GM19193 (cell line): ENCODE data around the gene RTN1.

ENCODE experiments used
- POLR2A ChIP-seq: IDR thresholded peaks from 4 replicates; pipeline ENCODE4 v1.6.1; 2011; ENCODE audit not compliant: insufficient read depth, insufficient read length; ENCODE audit errors: extremely low read depth

Gene RTN1

GRCh38 chr14:59677771-59678231, 192.8 kb downstream of the RTN1 start:
- TF ChIP-seq POLR2A = no peak

GRCh38 chr14:59675394-59675793, 195.2 kb downstream of the RTN1 start:
- no peak for TF ChIP-seq POLR2A

GRCh38 chr14:59664741-59665140, 205.8 kb downstream of the RTN1 start:
- TF ChIP-seq POLR2A = no peak

- no peak for TF ChIP-seq POLR2A
Measured at GRCh38 chr14:59657769-59658168, 212.8 kb downstream of the RTN1 start.

GRCh38 chr14:59656473-59656872, 214.1 kb downstream of the RTN1 start:
- no peak for TF ChIP-seq POLR2A

GRCh38 chr14:59638885-59639284, 231.7 kb downstream of the RTN1 start:
- no peak for TF ChIP-seq POLR2A

GRCh38 chr14:59634617-59635016, 236.0 kb downstream of the RTN1 start:
- no peak for TF ChIP-seq POLR2A

GRCh38 chr14:59633486-59633885, 237.1 kb downstream of the RTN1 start:
- no peak for TF ChIP-seq POLR2A

GRCh38 chr14:59632381-59632780, 238.2 kb downstream of the RTN1 start:
- TF ChIP-seq POLR2A = no peak

- no peak for TF ChIP-seq POLR2A
Measured at GRCh38 chr14:59631237-59631636, 239.3 kb downstream of the RTN1 start.

- TF ChIP-seq POLR2A = no peak
Measured at GRCh38 chr14:59630288-59630963, 240.2 kb downstream of the RTN1 start.

- TF ChIP-seq POLR2A = no peak
Measured at GRCh38 chr14:59629444-59630287, 240.9 kb downstream of the RTN1 start.

- no peak for TF ChIP-seq POLR2A
Measured at GRCh38 chr14:59627011-59627520, 243.5 kb downstream of the RTN1 start.

GRCh38 chr14:59622631-59623030, 247.9 kb downstream of the RTN1 start:
- no peak for TF ChIP-seq POLR2A

- no peak for TF ChIP-seq POLR2A
Measured at GRCh38 chr14:59619061-59619460, 251.5 kb downstream of the RTN1 start.

- TF ChIP-seq POLR2A = no peak
Measured at GRCh38 chr14:59601056-59601455, 269.5 kb downstream of the RTN1 start.
